K562 (cell line): Measurements from ENCODE around the gene GALE.
"Not testable (repeated sequence)": the region's sequence is repeated elsewhere in the genome, so short reads cannot be mapped to it uniquely, and the experiment has no call there.

Experiments
- POLR2A ChIP-seq: fragments of 450-650 bp; conservative IDR thresholded peaks from 2 replicates; pipeline ENCODE4 v1.6.1; 2016
- PRPF4 ChIP-seq: fragments of 200-400 bp; formaldehyde crosslinking; IDR thresholded peaks from one replicate; pipeline ENCODE4 v1.6.1; 2017; ENCODE audit warnings: low read length, low read depth, mild to moderate bottlenecking; ENCODE audit not compliant: insufficient read depth, poor library complexity, severe bottlenecking

GRCh38 chr1:23802809-23803342, 2.3 kb upstream of the GALE start:
- not testable (repeated sequence) for TF ChIP-seq PRPF4, POLR2A
